HG03045 (cell line): ENCODE data around the gene FSTL5.

Experiments used
- ATAC-seq: cut with Tn5 transposase; IDR thresholded peaks from one replicate; pipeline ENCODE4 v1.9.1; 2021; ENCODE audit warnings: mild to moderate bottlenecking, moderate library complexity; ENCODE audit not compliant: unreplicated experiment

The FSTL5 gene

GRCh38 chr4:161949946-161950725, 213.7 kb downstream of the FSTL5 start:
- no peak for ATAC-seq

- no peak for ATAC-seq
Measured at GRCh38 chr4:161948026-161948770, 215.6 kb downstream of the FSTL5 start.

GRCh38 chr4:161937596-161937995, 226.2 kb downstream of the FSTL5 start:
- ATAC-seq, result no peak

- ATAC-seq, result no peak
Measured at GRCh38 chr4:161936625-161937550, 226.9 kb downstream of the FSTL5 start.

- no peak for ATAC-seq
Measured at GRCh38 chr4:161931089-161931488, 232.7 kb downstream of the FSTL5 start.

GRCh38 chr4:161929956-161930355, 233.8 kb downstream of the FSTL5 start:
- no peak for ATAC-seq

GRCh38 chr4:161926033-161926828, 237.6 kb downstream of the FSTL5 start:
- no peak for ATAC-seq

- no peak for ATAC-seq
Measured at GRCh38 chr4:161920304-161921052, 243.3 kb downstream of the FSTL5 start.

- ATAC-seq, result no peak
Measured at GRCh38 chr4:161919442-161920220, 244.2 kb downstream of the FSTL5 start.

GRCh38 chr4:161916035-161916434, 247.8 kb downstream of the FSTL5 start:
- ATAC-seq, result no peak

- no peak for ATAC-seq
Measured at GRCh38 chr4:161907590-161907955, 256.2 kb downstream of the FSTL5 start.

- no peak for ATAC-seq
Measured at GRCh38 chr4:161906836-161907589, 256.8 kb downstream of the FSTL5 start.

- no peak for ATAC-seq
Measured at GRCh38 chr4:161900110-161900509, 263.7 kb downstream of the FSTL5 start.

- no peak for ATAC-seq
Measured at GRCh38 chr4:161894493-161895167, 269.2 kb downstream of the FSTL5 start.

- no peak for ATAC-seq
Measured at GRCh38 chr4:161894014-161894413, 269.8 kb downstream of the FSTL5 start.

- ATAC-seq, result no peak
Measured at GRCh38 chr4:161893566-161893965, 270.2 kb downstream of the FSTL5 start.

GRCh38 chr4:161892951-161893350, 270.8 kb downstream of the FSTL5 start:
- no peak for ATAC-seq

GRCh38 chr4:161883157-161883556, 280.6 kb downstream of the FSTL5 start:
- ATAC-seq, result no peak
